Measurements from ENCODE around the gene MED9. TPM values are rescaled to one million over a fixed set of nuclear protein-coding genes. Genes with fewer than 3 reads are reported as not detected.
"Not testable (repeated sequence)": the region's sequence is repeated elsewhere in the genome, so short reads cannot be mapped to it uniquely, and the experiment has no call there.

The MED9 gene
- total RNA-seq, 4 donors from 2014 or later: 5.8 to 15.4 (median 12.2) TPM

- H3K36me3 ChIP-seq: no peaks in the 10 kb centered on the region
- TF ChIP-seq, protein P1, sequence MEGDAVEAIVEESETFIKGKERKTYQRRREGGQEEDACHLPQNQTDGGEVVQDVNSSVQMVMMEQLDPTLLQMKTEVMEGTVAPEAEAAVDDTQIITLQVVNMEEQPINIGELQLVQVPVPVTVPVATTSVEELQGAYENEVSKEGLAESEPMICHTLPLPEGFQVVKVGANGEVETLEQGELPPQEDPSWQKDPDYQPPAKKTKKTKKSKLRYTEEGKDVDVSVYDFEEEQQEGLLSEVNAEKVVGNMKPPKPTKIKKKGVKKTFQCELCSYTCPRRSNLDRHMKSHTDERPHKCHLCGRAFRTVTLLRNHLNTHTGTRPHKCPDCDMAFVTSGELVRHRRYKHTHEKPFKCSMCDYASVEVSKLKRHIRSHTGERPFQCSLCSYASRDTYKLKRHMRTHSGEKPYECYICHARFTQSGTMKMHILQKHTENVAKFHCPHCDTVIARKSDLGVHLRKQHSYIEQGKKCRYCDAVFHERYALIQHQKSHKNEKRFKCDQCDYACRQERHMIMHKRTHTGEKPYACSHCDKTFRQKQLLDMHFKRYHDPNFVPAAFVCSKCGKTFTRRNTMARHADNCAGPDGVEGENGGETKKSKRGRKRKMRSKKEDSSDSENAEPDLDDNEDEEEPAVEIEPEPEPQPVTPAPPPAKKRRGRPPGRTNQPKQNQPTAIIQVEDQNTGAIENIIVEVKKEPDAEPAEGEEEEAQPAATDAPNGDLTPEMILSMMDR (IDR thresholded peaks at IDR 0.05): no peak
- TF ChIP-seq POLR2A (IDR thresholded peaks at IDR 0.05): no peak
- H3K27ac ChIP-seq: no peak overlapping the region
- H3K27me3 ChIP-seq: peaks cover 0 to 30% (median 0%) of the 10 kb centered on the region in 4 donors
- no peak overlapping the region for H3K4me3 ChIP-seq
- WGBS, 2 donors: 70 to 71% methylated on average over 6 to 10 of the region's 15 CpGs
- no peaks in the 10 kb centered on the region for H3K4me1 ChIP-seq
- intact Hi-C loops (cut with DNase I): no loop called here
- no peak for DNase-seq
- H3K9me3 ChIP-seq: no peaks in the 10 kb centered on the region
These were observed 14.6 kb upstream of the MED9 start for GRCh38 chr17:17462048-17462824.

DNA sequence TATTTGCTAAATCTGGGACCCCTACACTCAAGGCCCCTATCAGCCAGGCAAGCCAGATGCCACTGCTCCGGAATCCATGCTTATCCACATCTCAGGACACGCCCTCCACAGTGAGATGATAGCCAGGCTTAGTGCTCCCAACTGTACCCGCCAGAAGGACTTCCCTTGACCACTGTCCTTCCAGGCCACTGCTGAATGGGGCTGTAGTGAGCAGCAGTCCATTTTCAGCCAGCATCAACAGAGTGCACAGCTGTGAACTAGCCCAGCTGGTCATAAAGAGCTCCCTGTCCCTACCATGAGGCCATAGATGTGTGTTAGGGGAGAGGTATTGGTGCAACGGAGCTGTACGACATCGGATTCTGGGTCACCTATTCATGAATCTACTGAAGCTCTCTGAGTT lies 13.0 kb upstream of the MED9 start:
- Histone ChIP-seq H3K27me3 (peaks cover 0 to 43% (median 0%) of the 10 kb centered on the region in 4 donors), H3K27ac (no peak overlapping the region), H3K36me3 (no peaks in the 10 kb centered on the region), H3K4me3 (no peak overlapping the region), H3K9me3 (no peaks in the 10 kb centered on the region), H3K4me1 (no peaks in the 10 kb centered on the region)
- DNase-seq: no peak
- WGBS, 2 donors: 81 to 92% methylated on average over 2 to 6 of the region's 6 CpGs
- TF ChIP-seq, protein P1 (IDR thresholded peaks at IDR 0.05): no peak
- no peak for TF ChIP-seq POLR2A (IDR thresholded peaks at IDR 0.05)
- intact Hi-C loops (cut with DNase I): no loop called here

DNA sequence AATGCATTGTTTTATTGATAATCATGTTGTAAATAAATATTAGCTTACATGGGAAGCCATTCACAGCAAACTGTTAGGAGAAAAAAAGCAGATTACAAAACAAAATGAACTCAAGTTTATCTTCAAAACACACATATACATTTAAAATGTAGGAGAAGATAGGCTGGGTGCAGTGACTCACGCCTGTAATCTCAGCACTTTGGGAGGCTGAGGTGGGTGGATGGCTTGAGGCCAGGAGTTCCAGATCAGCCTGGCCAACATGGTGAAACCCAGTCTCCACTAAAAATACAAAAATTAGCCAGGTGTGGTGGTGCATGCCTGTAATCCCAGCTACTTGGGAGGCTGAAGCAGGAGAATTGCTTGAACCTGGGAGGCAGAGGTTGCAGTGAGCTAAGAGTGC lies 10.9 kb upstream of the MED9 start:
- intact Hi-C loops (cut with DNase I); H3K9me3 ChIP-seq; DNase-seq; H3K27ac ChIP-seq; H3K36me3 ChIP-seq; H3K4me1 ChIP-seq; H3K4me3 ChIP-seq: not testable (repeated sequence)
- WGBS, 2 donors: 13 to 29% methylated on average over 1 of the region's 1 CpG
- peaks cover 0 to 62% (median 0%) of the 10 kb centered on the region in 4 donors for H3K27me3 ChIP-seq

DNA sequence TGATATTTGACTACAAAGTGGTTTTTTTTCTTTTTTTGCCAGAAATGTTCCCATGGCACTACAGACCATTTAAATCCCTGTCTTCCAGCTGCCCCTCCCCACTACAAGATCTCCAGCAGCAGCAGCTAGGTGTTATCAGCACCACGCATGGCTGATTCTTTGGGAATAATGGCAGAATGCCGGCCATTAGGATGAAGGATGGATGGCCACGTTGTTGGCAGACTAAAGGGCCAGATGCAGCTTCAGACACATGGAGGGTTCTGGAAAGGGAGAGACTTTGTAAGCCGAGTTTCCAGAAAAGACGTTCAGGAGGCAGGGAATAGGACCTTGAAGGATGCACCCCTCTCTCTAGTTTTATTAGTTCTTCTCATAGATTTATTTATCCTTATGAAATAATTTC lies 10.3 kb upstream of the MED9 start:
- 47 to 61% methylated on average over 5 of the region's 5 CpGs for WGBS, 2 donors
- Histone ChIP-seq H3K27ac (no peak overlapping the region), H3K4me3 (no peak overlapping the region), H3K27me3 (peaks cover 0 to 64% (median 0%) of the 10 kb centered on the region in 4 donors), H3K4me1 (no peaks in the 10 kb centered on the region), H3K9me3 (no peaks in the 10 kb centered on the region), H3K36me3 (no peaks in the 10 kb centered on the region)
- intact Hi-C loops (cut with DNase I): no loop called here
- TF ChIP-seq, protein P1 (IDR thresholded peaks at IDR 0.05): no peak
- no peak for TF ChIP-seq POLR2A (IDR thresholded peaks at IDR 0.05)
- DNase-seq: no peak

DNA sequence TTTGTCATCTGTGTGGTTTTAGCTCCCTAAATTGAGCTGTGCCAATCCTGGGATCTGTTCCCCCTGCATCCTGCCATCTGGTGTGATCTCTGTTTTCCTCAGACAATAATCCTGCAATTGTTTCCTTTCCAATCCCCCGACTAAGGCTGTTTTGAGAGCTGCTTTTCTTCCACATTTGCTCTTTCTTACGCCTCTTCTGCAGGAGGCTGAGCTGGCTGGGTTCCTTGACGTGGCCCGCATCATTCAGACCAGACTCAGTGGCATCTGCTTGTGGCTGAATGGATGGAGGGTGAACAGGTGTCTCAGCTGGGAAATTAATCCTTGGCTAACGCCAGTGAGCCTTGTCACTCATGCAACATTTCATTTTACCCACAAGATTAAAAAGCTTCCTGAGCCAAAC lies 9.8 kb upstream of the MED9 start:
- DNase-seq: no peak
- Histone ChIP-seq H3K4me3 (no peak overlapping the region), H3K4me1 (no peaks in the 10 kb centered on the region), H3K36me3 (no peaks in the 10 kb centered on the region), H3K27ac (no peak overlapping the region), H3K9me3 (no peaks in the 10 kb centered on the region), H3K27me3 (peaks cover 0 to 64% (median 0%) of the 10 kb centered on the region in 4 donors)
- TF ChIP-seq, protein P1 (IDR thresholded peaks at IDR 0.05): no peak
- TF ChIP-seq POLR2A (IDR thresholded peaks at IDR 0.05): no peak
- WGBS, 2 donors: 65 to 76% methylated on average over 5 of the region's 5 CpGs
- intact Hi-C loops (cut with DNase I): no loop called here

All from esophagus squamous epithelium (tissue), 5 donors.